K562 (cell line): ENCODE results near the gene ECSCR. TPM values are rescaled to one million over a fixed set of nuclear protein-coding genes. Genes with fewer than 3 reads are reported as not detected.
A peak's percentile ranks its signal among the peaks of the same experiment; 100 is the strongest.

ENCODE experiments used
- CBX5 ChIP-seq: IDR thresholded peaks from 2 replicates; pipeline ENCODE4 v1.6.1; 2014; ENCODE audit warnings: low read depth, borderline replicate concordance
- CGGBP1 ChIP-seq: fragments of 250-450 bp; sonication (Bioruptor Pico); IDR thresholded peaks from 2 replicates; pipeline ENCODE4 v1.9.0; 2021; ENCODE audit warnings: mild to moderate bottlenecking
- CHAMP1 ChIP-seq: fragments of 450-650 bp; IDR thresholded peaks from 2 replicates; pipeline ENCODE4 v1.6.1; 2016; ENCODE audit warnings: mild to moderate bottlenecking
- NCOR1 ChIP-seq: fragments of 450-650 bp; IDR thresholded peaks from 2 replicates; pipeline ENCODE4 v1.6.1; 2016; ENCODE audit warnings: mild to moderate bottlenecking, moderate library complexity
- SRSF7 ChIP-seq: fragments of 200-400 bp; formaldehyde crosslinking; optimal IDR thresholded peaks from 2 replicates; pipeline ENCODE3; 2017; ENCODE audit warnings: mild to moderate bottlenecking, low read depth, low read length
- TFAP4 ChIP-seq: sonication (generic); formaldehyde crosslinking; IDR thresholded peaks from 2 replicates; pipeline ENCODE4 v1.8.0; 2022; ENCODE audit warnings: missing genetic modification reagents, mild to moderate bottlenecking, moderate library complexity, borderline replicate concordance
- THRB ChIP-seq: fragments of 450-650 bp; formaldehyde crosslinking; conservative IDR thresholded peaks from 2 replicates; pipeline ENCODE4 v1.4.0; 2022; ENCODE audit warnings: mild to moderate bottlenecking, missing genetic modification characterization
- ZNF318 ChIP-seq, 2 experiments: fragments of 450-650 bp; IDR thresholded peaks; 2 replicates each; pipeline ENCODE4 v1.6.1; 2016; ENCODE audit warnings: mild to moderate bottlenecking in 2 of 2, borderline replicate concordance in 1 of 2, low read depth in 1 of 2, moderate library complexity in 1 of 2
- ZNF408 ChIP-seq: fragments of 250-450 bp; sonication (Bioruptor Pico); IDR thresholded peaks from 2 replicates; pipeline ENCODE4 v1.4.0; 2020; ENCODE audit warnings: low read depth, mild to moderate bottlenecking, moderate library complexity
- ZNF699 ChIP-seq: fragments of 250-450 bp; sonication (Bioruptor Pico); IDR thresholded peaks from 2 replicates; pipeline ENCODE4 v1.8.0; 2021; ENCODE audit warnings: mild to moderate bottlenecking, moderate library complexity; ENCODE audit not compliant: insufficient replicate concordance
- polyA plus RNA-seq, 8 experiments: library from polyadenylated mRNA; depleted of rRNA in 4 of 8; stranded (reverse) in 5 of 8; unstranded in 3 of 8; fragments of >200 nt; fragmentation: Nextera tagmentation in 2 of 8; fragmentation: Illumina TruSeq in 1 of 8; extraction: Ambion mirVana in 2 of 8; extraction: Trizol in 1 of 8; gene quantifications; 2 replicates each; pipeline versions ENCODE4 v1.2.1 to v1.2.3, GENCODE V29; 2011 to 2014; ENCODE audit warnings: inconsistent platforms in 1 of 8, missing spikeins in 1 of 8
- total RNA-seq, 7 experiments: library from RNA; depleted of rRNA in 6 of 7; stranded (reverse); fragments of >200 nt in 6 of 7; fragmentation: Illumina TruSeq in 2 of 7; extraction: Trizol in 2 of 7; gene quantifications; 2 replicates each; pipeline versions ENCODE4 v1.2.1 to v1.2.3, GENCODE V29; 2011 to 2021; ENCODE audit warnings: low replicate concordance in 1 of 7

ECSCR gene
- total and polyA plus RNA-seq, 9 of the 15 experiments (the other 6 are each of a cell fraction or from before 2014, with no cell fraction given), result 0.10 to 0.25 (median 0.13) TPM; not detected in 6

- peak in 1 of 2 experiments; percentile 67; a peak in 1 of 4 replicates for TF ChIP-seq ZNF318 (IDR thresholded peaks at IDR 0.05; ENCODE audit: borderline replicate concordance in 1 of 2, low read depth in 1 of 2)
- TF ChIP-seq ZNF699, result no peak
- TF ChIP-seq TFAP4 (CRISPR knock-in tag), result peak; percentile 48; the same call in 1 of the 2 replicates
- TF ChIP-seq CHAMP1, result peak; percentile 55; the same call in 1 of the 2 replicates
- TF ChIP-seq CBX5, result no peak
- no peak for TF ChIP-seq THRB (CRISPR knock-in tag)
- TF ChIP-seq SRSF7, result no peak
- TF ChIP-seq CGGBP1 (CRISPR knock-in tag), result no peak
- TF ChIP-seq NCOR1, result peak; percentile 65
- no peak for TF ChIP-seq ZNF408 (CRISPR knock-in tag)
Observed at GRCh38 chr5:139474890-139475791, 12.6 kb upstream of the ECSCR start (continued).
